DOHH2 (cell line): Measurements from ENCODE around the gene FREM1.

Source experiments
- H3F3A ChIP-seq: fragments of 200-600 bp; sonication (generic), shearing (Covaris generic); 2 replicates; pipeline ENCODE4 v1.6.0; 2016; ENCODE audit warnings: antibody characterized with exemption, mild to moderate bottlenecking; ENCODE audit not compliant: control insufficient read depth, insufficient read depth
- H3K27ac ChIP-seq: fragments of 200-600 bp; sonication (generic); 2 replicates; pipeline ENCODE4 v1.5.1; 2014; ENCODE audit warnings: low read depth, mild to moderate bottlenecking, low read length, moderate library complexity
- H3K27me3 ChIP-seq: fragments of 200-600 bp; sonication (generic); 2 replicates; pipeline ENCODE4 v1.6.1; 2014; ENCODE audit warnings: mild to moderate bottlenecking, low read length, mixed read lengths; ENCODE audit not compliant: control insufficient read depth
- H3K36me3 ChIP-seq: fragments of 200-600 bp; sonication (generic); 2 replicates; pipeline ENCODE4 v1.6.1; 2014; ENCODE audit warnings: mild to moderate bottlenecking, low read length, moderate library complexity, mixed read lengths; ENCODE audit not compliant: control insufficient read depth
- H3K4me1 ChIP-seq: fragments of 200-600 bp; sonication (generic); 2 replicates; pipeline ENCODE4 v1.6.1; 2014; ENCODE audit warnings: mild to moderate bottlenecking, low read length, mixed read lengths; ENCODE audit not compliant: control insufficient read depth
- H3K4me2 ChIP-seq: fragments of 200-600 bp; sonication (generic); 2 replicates; pipeline ENCODE4 v1.6.0; 2014; ENCODE audit warnings: mild to moderate bottlenecking, low read length, moderate library complexity
- H3K4me3 ChIP-seq: fragments of 200-600 bp; sonication (generic); 2 replicates; pipeline ENCODE4 v1.5.1; 2014; ENCODE audit warnings: mild to moderate bottlenecking, low read length, mixed read lengths
- H3K79me2 ChIP-seq: fragments of 200-600 bp; sonication (generic); 2 replicates; pipeline ENCODE4 v1.6.1; 2014; ENCODE audit warnings: mild to moderate bottlenecking, low read length, mixed read lengths; ENCODE audit not compliant: control insufficient read depth
- H3K9me2 ChIP-seq: fragments of 200-600 bp; sonication (generic); replicated peaks from 2 replicates; pipeline ENCODE4 v1.6.1; 2014; ENCODE audit warnings: mild to moderate bottlenecking, low read length, mixed read lengths; ENCODE audit not compliant: control insufficient read depth
- H3K9me3 ChIP-seq: fragments of 200-600 bp; sonication (generic); 2 replicates; pipeline ENCODE4 v1.6.1; 2014; ENCODE audit warnings: antibody characterized with exemption, low read length, mixed read lengths; ENCODE audit not compliant: control insufficient read depth, insufficient read depth
- H4K20me1 ChIP-seq: fragments of 200-600 bp; sonication (generic); 2 replicates; pipeline ENCODE4 v1.6.0; 2014; ENCODE audit warnings: low read depth, mild to moderate bottlenecking, antibody characterized with exemption, low read length, moderate library complexity; ENCODE audit not compliant: control insufficient read depth, insufficient read depth
- EZH2phosphoT487 ChIP-seq: fragments of 200-600 bp; sonication (generic); IDR thresholded peaks from 2 replicates; pipeline ENCODE4 v1.6.1; 2017; ENCODE audit warnings: borderline replicate concordance, mild to moderate bottlenecking, antibody characterized with exemption, low read length, moderate library complexity, mixed read lengths
- TF ChIP-seq, protein P1 (sequence below): fragments of 200-600 bp; sonication (generic); IDR thresholded peaks from one replicate; pipeline ENCODE4 v1.5.1; 2014; ENCODE audit warnings: antibody characterized with exemption, mild to moderate bottlenecking, low read depth, low read length; ENCODE audit not compliant: poor library complexity, severe bottlenecking

Gene FREM1

DNA sequence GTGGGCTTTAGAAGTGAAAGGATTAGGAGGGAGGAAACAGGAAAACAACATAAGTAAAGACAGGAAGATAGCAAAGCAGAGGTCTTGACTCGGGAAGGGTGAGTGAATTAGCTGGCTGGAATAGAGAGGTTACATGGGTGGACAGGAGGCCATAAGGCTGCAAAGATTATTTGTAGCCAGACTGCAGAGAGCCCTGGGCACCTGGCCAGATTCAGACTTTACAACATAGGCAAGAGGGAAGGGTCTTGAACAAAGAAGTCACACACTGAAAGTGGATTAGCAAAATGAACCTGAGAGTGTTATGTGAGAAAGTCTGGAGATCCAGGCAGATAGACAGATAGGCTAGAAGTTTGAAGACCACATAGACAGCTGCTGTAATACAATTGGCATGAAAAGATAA, 158.0 kb downstream of the FREM1 start:
- Histone ChIP-seq H3K4me1 (no peaks in the 10 kb centered on the region), H3F3A (no peaks in the 10 kb centered on the region), H3K36me3 (no peaks in the 10 kb centered on the region), H3K79me2 (no peaks in the 10 kb centered on the region), H3K27me3 (peaks cover 12% of the 10 kb centered on the region; the same call in 1 of the 2 replicates), H3K4me3 (no peak overlapping the region), H3K9me2 (no peaks in the 10 kb centered on the region), H3K4me2 (no peak overlapping the region), H3K9me3 (no peaks in the 10 kb centered on the region), H3K27ac (no peak overlapping the region), H4K20me1 (no peaks in the 10 kb centered on the region)
- TF ChIP-seq EZH2phosphoT487: no peak
- TF ChIP-seq, protein P1, sequence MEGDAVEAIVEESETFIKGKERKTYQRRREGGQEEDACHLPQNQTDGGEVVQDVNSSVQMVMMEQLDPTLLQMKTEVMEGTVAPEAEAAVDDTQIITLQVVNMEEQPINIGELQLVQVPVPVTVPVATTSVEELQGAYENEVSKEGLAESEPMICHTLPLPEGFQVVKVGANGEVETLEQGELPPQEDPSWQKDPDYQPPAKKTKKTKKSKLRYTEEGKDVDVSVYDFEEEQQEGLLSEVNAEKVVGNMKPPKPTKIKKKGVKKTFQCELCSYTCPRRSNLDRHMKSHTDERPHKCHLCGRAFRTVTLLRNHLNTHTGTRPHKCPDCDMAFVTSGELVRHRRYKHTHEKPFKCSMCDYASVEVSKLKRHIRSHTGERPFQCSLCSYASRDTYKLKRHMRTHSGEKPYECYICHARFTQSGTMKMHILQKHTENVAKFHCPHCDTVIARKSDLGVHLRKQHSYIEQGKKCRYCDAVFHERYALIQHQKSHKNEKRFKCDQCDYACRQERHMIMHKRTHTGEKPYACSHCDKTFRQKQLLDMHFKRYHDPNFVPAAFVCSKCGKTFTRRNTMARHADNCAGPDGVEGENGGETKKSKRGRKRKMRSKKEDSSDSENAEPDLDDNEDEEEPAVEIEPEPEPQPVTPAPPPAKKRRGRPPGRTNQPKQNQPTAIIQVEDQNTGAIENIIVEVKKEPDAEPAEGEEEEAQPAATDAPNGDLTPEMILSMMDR: no peak

DNA sequence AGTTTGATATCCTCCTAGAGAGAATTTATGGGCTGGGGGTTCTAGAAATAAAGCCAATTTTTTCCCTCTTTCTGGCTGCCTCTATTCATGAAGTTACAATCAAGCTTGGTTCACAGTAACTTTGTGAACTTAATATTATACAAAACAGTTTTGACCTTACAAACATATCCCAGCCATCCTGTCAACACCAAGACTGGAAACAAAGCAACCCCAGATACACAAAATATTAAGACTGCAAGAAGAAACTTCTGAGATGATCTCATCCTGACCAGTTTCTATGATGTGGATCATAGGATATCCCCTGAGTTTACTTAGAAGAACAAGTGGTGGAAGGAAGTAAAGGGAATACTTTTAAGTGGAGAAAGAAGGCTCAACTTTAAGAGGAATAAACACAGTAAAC, 159.4 kb downstream of the FREM1 start:
- no peak overlapping the region for H3K27ac ChIP-seq
- H3K27me3 ChIP-seq: peaks cover 10% of the 10 kb centered on the region; the same call in 1 of the 2 replicates
- H3K4me2 ChIP-seq: no peak overlapping the region
- H3F3A ChIP-seq: no peaks in the 10 kb centered on the region
- no peaks in the 10 kb centered on the region for H3K79me2 ChIP-seq
- H3K36me3 ChIP-seq: no peaks in the 10 kb centered on the region
- TF ChIP-seq EZH2phosphoT487: no peak
- TF ChIP-seq, protein P1: no peak
- no peaks in the 10 kb centered on the region for H3K9me3 ChIP-seq
- H3K4me3 ChIP-seq: no peak overlapping the region
- H3K4me1 ChIP-seq: no peaks in the 10 kb centered on the region
- H4K20me1 ChIP-seq: no peaks in the 10 kb centered on the region
- H3K9me2 ChIP-seq: no peaks in the 10 kb centered on the region

GRCh38 chr9:14749741-14750211, 160.5 kb downstream of the FREM1 start:
- Histone ChIP-seq H3K4me2 (no peak overlapping the region), H3K4me3 (no peak overlapping the region), H3F3A (no peaks in the 10 kb centered on the region), H3K27ac (no peak overlapping the region), H3K4me1 (no peaks in the 10 kb centered on the region), H3K9me2 (no peaks in the 10 kb centered on the region), H4K20me1 (no peaks in the 10 kb centered on the region), H3K36me3 (no peaks in the 10 kb centered on the region), H3K27me3 (peaks cover 7% of the 10 kb centered on the region; the same call in 1 of the 2 replicates), H3K9me3 (no peaks in the 10 kb centered on the region), H3K79me2 (no peaks in the 10 kb centered on the region)
- TF ChIP-seq, protein P1: no peak
- TF ChIP-seq EZH2phosphoT487: no peak

- Histone ChIP-seq H3K4me3 (no peak overlapping the region), H4K20me1 (no peaks in the 10 kb centered on the region), H3K27ac (no peak overlapping the region), H3K4me1 (no peaks in the 10 kb centered on the region), H3K4me2 (no peak overlapping the region), H3K27me3 (peaks cover 7% of the 10 kb centered on the region; the same call in 1 of the 2 replicates), H3K9me3 (no peaks in the 10 kb centered on the region), H3K9me2 (no peaks in the 10 kb centered on the region), H3K36me3 (no peaks in the 10 kb centered on the region), H3K79me2 (no peaks in the 10 kb centered on the region), H3F3A (no peaks in the 10 kb centered on the region)
- TF ChIP-seq, protein P1: no peak
- no peak for TF ChIP-seq EZH2phosphoT487
Observed at GRCh38 chr9:14748373-14748772, 161.9 kb downstream of the FREM1 start.
